Suprapubic skin (tissue), 4 donors: ENCODE data around the gene FGD3. TPM values are rescaled to one million over a fixed set of nuclear protein-coding genes. Genes with fewer than 3 reads are reported as not detected.

Source experiments
- DNase-seq, 2 donors: peaks; one replicate each; pipeline ENCODE4 v3.0.0-alpha.2; 2019; ENCODE audit warnings: low spot score in 2 of 2
- H3K27ac ChIP-seq: fragments of 200-600 bp; sonication (generic); one replicate; pipeline ENCODE4 v1.5.1; 2019
- H3K27me3 ChIP-seq: fragments of 200-600 bp; sonication (generic); one replicate; pipeline ENCODE4 v1.5.1; 2019
- H3K36me3 ChIP-seq: fragments of 200-600 bp; sonication (generic); one replicate; pipeline ENCODE4 v1.5.1; 2019
- H3K4me1 ChIP-seq: fragments of 200-600 bp; sonication (generic); one replicate; pipeline ENCODE4 v1.5.1; 2019
- H3K4me3 ChIP-seq: fragments of 200-600 bp; sonication (generic); one replicate; pipeline ENCODE4 v1.5.1; 2019; ENCODE audit warnings: mild to moderate bottlenecking
- H3K9me3 ChIP-seq: fragments of 200-600 bp; sonication (generic); one replicate; pipeline ENCODE4 v1.5.1; 2019
- EP300 ChIP-seq: sonication (generic); formaldehyde crosslinking; IDR thresholded peaks from one replicate; pipeline ENCODE4 v1.6.1; 2017; ENCODE audit warnings: antibody characterized with exemption
- POLR2A ChIP-seq, 2 donors: fragments of 450-650 bp; IDR thresholded peaks; one replicate each; pipeline ENCODE4 v1.6.1; 2017; ENCODE audit warnings: antibody characterized with exemption in 2 of 2, mild to moderate bottlenecking in 2 of 2, moderate library complexity in 2 of 2
- POLR2AphosphoS5 ChIP-seq, 3 donors: sonication (generic); formaldehyde crosslinking; IDR thresholded peaks; one replicate each; pipeline ENCODE4 v1.6.1; 2017; ENCODE audit warnings: antibody characterized with exemption in 3 of 3
- WGBS: methylation state at CpG from one replicate; pipeline ENCODE4 v1.1.5; 2018; 5-methylcytosine and 5-hydroxymethylcytosine counted together
- total RNA-seq, 4 donors: library from RNA; depleted of rRNA; stranded (reverse); fragments of >200 nt; gene quantifications; one replicate each; pipeline ENCODE4 v1.1.0, GENCODE V29; 2016
- TF ChIP-seq, protein P1 (sequence below), 2 donors: fragments of 200-600 bp in 1 of 2; fragments of 450-650 bp in 1 of 2; sonication (generic) in 1 of 2; IDR thresholded peaks; one replicate each; pipeline ENCODE4 v1.5.1; 2016 to 2019; ENCODE audit warnings: antibody characterized with exemption in 2 of 2, mild to moderate bottlenecking in 1 of 2, moderate library complexity in 1 of 2

FGD3 gene
- total RNA-seq, 4 donors from 2014 or later = 4.6 to 9.2 (median 6.6) TPM

DNA sequence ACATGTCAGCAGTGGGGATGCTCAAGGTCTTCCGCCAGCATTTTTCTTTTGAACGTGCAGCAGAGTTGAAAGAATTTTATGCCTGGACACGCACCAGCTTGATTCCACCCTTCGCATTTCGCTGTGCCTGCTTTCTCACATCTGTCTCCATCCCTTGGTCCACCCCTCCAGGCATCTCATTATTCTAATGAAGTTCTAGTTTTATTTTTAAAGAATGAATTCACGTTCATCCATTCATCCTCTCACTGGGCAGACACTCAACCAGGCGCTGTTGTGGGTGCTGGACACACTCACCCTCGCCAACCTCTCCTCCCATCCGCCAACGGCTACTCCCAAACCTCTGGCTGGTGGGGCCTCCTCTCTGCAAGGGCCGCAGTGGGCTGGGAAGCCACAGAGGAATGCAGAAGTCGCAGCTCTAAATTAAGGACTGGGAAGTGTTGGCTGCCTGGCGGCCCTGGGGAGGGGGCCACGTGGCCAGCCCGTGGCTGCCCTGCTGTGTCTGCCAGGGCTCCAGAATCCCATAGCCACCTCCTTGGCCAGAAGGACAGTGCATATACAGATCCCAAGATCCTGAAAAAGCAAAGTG lies 117.9 kb downstream of the FGD3 start:
- TF ChIP-seq POLR2AphosphoS5 (IDR thresholded peaks at IDR 0.05) (no peak), POLR2A (IDR thresholded peaks at IDR 0.05) (no peak), EP300 (no peak)
- TF ChIP-seq, protein P1, sequence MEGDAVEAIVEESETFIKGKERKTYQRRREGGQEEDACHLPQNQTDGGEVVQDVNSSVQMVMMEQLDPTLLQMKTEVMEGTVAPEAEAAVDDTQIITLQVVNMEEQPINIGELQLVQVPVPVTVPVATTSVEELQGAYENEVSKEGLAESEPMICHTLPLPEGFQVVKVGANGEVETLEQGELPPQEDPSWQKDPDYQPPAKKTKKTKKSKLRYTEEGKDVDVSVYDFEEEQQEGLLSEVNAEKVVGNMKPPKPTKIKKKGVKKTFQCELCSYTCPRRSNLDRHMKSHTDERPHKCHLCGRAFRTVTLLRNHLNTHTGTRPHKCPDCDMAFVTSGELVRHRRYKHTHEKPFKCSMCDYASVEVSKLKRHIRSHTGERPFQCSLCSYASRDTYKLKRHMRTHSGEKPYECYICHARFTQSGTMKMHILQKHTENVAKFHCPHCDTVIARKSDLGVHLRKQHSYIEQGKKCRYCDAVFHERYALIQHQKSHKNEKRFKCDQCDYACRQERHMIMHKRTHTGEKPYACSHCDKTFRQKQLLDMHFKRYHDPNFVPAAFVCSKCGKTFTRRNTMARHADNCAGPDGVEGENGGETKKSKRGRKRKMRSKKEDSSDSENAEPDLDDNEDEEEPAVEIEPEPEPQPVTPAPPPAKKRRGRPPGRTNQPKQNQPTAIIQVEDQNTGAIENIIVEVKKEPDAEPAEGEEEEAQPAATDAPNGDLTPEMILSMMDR (IDR thresholded peaks at IDR 0.05) = no peak
- Histone ChIP-seq H3K36me3 (no peaks in the 10 kb centered on the region), H3K9me3 (no peaks in the 10 kb centered on the region), H3K27me3 (no peaks in the 10 kb centered on the region), H3K4me1 (peaks cover 5% of the 10 kb centered on the region), H3K27ac (no peak overlapping the region), H3K4me3 (no peak overlapping the region)
- WGBS = 39% methylated on average over 14 of the region's 15 CpGs
- no peak for DNase-seq

DNA sequence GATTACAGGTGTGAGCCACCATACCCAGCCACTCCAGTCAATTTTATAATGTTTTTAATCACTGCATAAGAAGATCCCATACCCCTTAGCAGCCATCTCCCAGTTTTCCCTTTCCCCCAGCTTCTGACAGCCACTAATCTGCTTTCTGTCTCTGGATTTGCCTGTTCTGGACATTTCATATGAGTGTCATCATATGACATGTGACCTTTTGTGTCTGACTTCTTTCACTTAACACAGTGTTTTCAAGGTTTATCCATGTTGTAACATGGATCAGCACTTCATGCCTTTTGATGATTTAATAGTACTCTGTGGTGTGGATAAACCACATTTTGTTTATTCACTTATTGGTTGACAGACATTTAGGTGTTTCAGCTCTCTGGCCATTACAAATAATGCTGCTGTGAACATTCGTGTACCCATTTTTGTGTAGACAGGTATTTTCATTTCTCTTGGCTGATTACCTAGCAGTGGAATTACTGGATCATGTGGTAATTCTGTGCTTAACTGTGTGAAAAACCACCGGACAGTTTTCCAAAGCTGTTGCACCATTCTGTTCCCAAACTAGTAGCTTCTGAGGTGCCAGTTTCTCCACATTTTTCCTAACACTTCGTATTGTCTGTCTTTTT lies 119.8 kb downstream of the FGD3 start:
- no peak overlapping the region for H3K4me3 ChIP-seq
- no peak for DNase-seq
- no peaks in the 10 kb centered on the region for H3K9me3 ChIP-seq
- no peak overlapping the region for H3K27ac ChIP-seq
- H3K4me1 ChIP-seq = peaks cover 5% of the 10 kb centered on the region
- 85% methylated on average over 3 of the region's 3 CpGs for WGBS
- TF ChIP-seq EP300 (no peak), POLR2A (IDR thresholded peaks at IDR 0.05) (no peak), POLR2AphosphoS5 (IDR thresholded peaks at IDR 0.05) (no peak)
- TF ChIP-seq, protein P1 (IDR thresholded peaks at IDR 0.05) = no peak
- no peaks in the 10 kb centered on the region for H3K27me3 ChIP-seq
- H3K36me3 ChIP-seq = no peaks in the 10 kb centered on the region

DNA sequence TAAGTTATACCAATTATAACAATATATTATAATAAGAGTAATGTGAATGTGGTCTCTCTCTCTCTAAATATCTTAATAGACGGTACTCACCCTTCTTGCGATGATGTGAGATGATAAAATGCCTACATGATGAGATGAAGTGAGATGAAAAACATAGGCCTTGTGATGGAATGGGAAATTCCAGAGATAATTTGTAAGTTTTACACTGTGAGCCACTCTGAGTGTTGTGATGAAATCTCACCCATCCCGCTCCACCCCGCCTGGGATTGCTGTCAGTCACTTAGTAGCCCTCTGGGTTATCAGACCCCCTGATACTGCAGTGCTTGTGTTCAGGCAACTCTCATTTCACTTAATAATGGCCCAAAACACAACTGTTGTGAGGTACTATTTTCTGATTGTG lies 121.6 kb downstream of the FGD3 start:
- no peaks in the 10 kb centered on the region for H3K9me3 ChIP-seq
- TF ChIP-seq, protein P1 (IDR thresholded peaks at IDR 0.05) = no peak
- TF ChIP-seq POLR2A (IDR thresholded peaks at IDR 0.05) = no peak
- H3K27me3 ChIP-seq = no peaks in the 10 kb centered on the region
- no peak for DNase-seq
- no peaks in the 10 kb centered on the region for H3K36me3 ChIP-seq
- no peak overlapping the region for H3K27ac ChIP-seq
- H3K4me1 ChIP-seq = peaks cover 5% of the 10 kb centered on the region
- WGBS = 94% methylated on average over 4 of the region's 4 CpGs
- no peak overlapping the region for H3K4me3 ChIP-seq

DNA sequence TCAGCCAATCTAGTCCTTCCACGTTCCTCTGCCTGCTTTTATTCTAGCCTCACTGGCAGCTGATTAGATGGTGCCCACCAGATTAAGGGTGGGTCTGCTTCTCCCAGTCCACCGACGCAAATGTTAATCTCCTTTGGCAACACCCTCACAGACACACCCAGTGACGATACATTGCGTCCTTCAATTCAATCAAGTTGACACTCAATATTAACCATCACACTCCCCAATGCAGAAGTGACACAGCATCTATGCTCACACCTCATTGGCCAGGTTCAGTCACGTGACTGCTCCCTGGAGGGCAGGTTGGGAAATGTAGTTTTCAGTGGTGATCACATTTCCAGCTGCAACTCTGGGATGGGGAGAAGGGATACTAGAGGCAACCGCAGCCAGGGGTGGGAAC lies 124.1 kb downstream of the FGD3 start:
- H3K9me3 ChIP-seq = no peaks in the 10 kb centered on the region

DNA sequence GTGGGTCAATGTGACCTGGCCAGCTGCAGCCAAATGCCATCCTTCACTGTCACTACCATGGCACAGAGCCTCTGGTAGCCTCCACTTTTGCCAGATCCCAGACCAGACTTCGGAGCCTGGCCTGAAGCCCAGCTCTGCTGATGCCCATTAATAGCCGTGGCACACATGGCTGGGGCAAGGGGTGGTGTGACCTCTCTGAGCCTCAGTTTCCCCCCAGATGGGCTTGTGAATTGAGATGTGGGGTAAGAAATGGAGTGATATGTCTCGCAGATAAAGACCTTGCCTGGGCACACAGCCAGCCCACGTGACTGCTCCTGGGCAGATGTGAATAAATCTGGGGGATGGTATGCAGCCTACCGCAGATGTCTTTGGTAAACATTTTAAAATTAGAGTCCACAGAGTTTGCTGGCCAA lies 125.1 kb downstream of the FGD3 start:
- H3K4me1 ChIP-seq = no peaks in the 10 kb centered on the region
- H3K27me3 ChIP-seq = no peaks in the 10 kb centered on the region
- H3K36me3 ChIP-seq = no peaks in the 10 kb centered on the region
- no peak overlapping the region for H3K27ac ChIP-seq
- H3K4me3 ChIP-seq = no peak overlapping the region
- no peak for DNase-seq
- TF ChIP-seq EP300 (no peak), POLR2AphosphoS5 (IDR thresholded peaks at IDR 0.05) (no peak), POLR2A (IDR thresholded peaks at IDR 0.05) (no peak)
- TF ChIP-seq, protein P1 (IDR thresholded peaks at IDR 0.05) = no peak
- H3K9me3 ChIP-seq = no peaks in the 10 kb centered on the region
- 24% methylated on average over 3 of the region's 5 CpGs for WGBS

More for the DNA sequence above, 124.1 kb downstream of the FGD3 start:
- TF ChIP-seq POLR2A (IDR thresholded peaks at IDR 0.05) = no peak
- H3K27me3 ChIP-seq = no peaks in the 10 kb centered on the region
- H3K36me3 ChIP-seq = no peaks in the 10 kb centered on the region
- no peaks in the 10 kb centered on the region for H3K4me1 ChIP-seq
- WGBS = 59% methylated on average over 7 of the region's 7 CpGs
- H3K4me3 ChIP-seq = no peak overlapping the region
- H3K27ac ChIP-seq = no peak overlapping the region
- no peak for DNase-seq
